Measurements from ENCODE around the gene FBN2.
"Not testable (repeated sequence)": the region's sequence is repeated elsewhere in the genome, so short reads cannot be mapped to it uniquely, and the experiment has no call there.

The FBN2 gene

DNA sequence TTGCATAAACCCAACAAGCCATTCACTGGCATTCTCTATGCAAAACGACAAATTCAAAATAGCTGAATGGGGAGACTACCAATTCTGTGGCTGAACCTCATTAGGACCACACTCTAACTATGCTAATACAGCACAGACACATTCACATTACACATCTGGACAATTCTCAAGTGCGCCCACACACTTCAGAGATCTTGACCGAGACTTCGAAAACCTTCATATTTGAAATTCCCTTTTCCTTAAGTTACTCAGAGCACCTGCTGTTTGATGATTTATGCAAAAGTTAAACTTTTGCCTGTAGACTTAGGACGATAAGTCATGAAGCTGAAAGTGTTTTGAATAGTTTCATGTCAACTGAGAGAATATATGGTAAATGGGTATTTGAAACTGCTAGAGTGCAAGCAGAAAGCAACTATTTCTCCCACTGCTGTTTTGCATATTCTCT lies 111.9 kb downstream of the FBN2 start:
- DNase-seq (ENCODE audit: low read depth in 2 of 2): no peak

- DNase-seq (ENCODE audit: low read depth in 2 of 2): no peak
These were observed 113.4 kb downstream of the FBN2 start for GRCh38 chr5:128424646-128425045.

DNA sequence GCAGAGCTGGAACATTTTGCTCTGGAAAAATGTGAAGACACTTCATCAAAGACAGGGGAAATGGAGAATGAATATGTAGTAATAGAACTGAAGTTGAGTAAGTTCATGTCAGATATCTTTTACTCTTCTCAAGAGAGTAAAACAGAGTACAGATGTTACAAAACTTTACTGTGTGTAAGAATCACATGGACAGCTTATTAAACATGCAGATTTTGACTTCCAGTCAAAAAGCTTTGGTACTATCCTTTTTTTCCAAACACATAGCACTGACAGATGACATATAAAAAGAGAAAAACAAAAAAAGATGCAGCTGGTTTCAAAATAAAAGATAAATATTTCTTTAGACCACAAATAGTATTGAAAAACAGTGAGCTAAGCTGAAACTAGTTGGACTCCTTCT lies 115.4 kb downstream of the FBN2 start:
- no peak for DNase-seq (ENCODE audit: low read depth in 2 of 2)

- DNase-seq (ENCODE audit: low read depth in 2 of 2): no peak
These were observed 123.6 kb downstream of the FBN2 start for GRCh38 chr5:128414469-128414868.

GRCh38 chr5:128413356-128413755 lies 124.7 kb downstream of the FBN2 start:
- no peak for DNase-seq (ENCODE audit: low read depth in 2 of 2)

DNA sequence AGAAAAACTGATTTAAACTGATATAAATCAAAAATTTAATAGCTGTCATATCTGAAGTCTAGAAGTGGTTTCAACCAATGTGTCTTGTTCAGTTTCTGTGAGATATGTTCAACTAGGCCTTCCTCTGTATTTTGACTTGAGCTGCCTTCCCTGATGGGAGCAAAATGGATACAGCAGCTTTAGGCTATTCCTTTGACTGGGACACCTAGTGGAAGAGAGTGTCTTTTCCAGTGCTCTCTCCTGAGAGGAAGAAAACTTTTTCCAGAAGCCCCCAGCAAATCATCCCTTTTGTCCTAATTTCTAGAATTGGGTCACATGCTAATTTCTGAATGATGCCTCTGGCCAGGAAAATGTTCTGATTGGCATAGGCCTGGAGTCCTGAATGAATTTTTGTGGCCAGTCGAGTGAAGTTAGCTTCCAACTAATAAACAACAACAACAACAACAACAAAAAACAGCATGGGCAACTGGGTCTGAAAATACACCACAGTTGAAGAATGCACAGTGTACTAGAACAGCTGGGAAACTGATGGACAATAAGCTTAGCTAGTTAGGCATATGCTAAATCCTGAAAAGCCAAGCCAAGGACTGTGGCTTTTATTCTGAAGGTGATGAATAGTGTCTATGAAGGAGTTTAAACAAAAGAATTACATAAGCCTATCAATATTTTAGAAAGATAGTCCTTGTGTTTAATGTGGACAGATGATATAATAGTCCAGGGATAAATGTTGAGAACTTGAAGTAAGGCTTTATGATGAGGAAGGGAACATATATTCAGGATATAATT lies 125.7 kb downstream of the FBN2 start:
- DNase-seq (ENCODE audit: low read depth in 2 of 2): no peak

GRCh38 chr5:128409166-128409800 lies 128.8 kb downstream of the FBN2 start:
- DNase-seq (ENCODE audit: low read depth in 2 of 2): no peak

GRCh38 chr5:128408622-128409021 lies 129.4 kb downstream of the FBN2 start:
- DNase-seq (ENCODE audit: low read depth in 2 of 2): no peak

DNA sequence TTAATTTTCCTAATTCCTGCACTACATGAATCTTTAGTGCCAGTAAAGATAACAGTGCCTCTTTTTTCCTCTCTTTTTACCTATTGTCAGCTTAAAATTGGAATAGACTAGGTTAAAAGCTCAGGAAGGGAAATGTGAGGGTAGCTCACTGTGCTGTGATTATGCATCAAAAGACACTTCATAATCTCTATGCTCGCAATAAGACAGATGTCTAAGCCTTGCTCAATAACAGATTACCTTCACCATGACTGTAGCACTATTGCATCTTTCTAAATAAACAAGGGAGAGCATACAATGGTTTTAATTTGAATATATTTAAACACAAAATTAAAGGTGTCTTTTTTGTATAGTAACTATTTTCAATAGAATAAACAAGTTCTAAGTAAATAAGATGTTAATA lies 130.1 kb downstream of the FBN2 start:
- DNase-seq (ENCODE audit: low read depth in 2 of 2): no peak

- DNase-seq (ENCODE audit: low read depth in 2 of 2): no peak
These were observed 131.2 kb downstream of the FBN2 start for GRCh38 chr5:128406803-128407202.

DNA sequence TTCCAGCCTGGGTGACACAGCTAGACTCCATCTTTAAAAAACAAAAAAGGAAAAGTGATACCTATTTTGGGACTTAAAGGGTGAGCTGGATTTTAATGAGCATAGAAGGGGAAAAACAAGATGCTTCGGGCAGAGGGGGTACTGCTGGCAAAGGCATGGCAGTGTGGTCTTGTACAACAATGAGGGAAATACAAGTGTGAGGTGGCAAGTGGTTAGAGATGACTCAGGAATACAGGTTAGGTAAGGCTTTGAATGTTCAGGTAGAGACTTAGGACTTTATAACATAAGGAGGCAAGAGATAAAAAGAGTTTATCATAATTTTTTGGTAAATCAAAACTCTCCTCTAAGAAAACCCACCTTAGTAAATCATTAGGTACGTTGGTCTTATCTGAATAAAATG lies 132.9 kb downstream of the FBN2 start:
- DNase-seq (ENCODE audit: low read depth in 2 of 2): no peak

DNA sequence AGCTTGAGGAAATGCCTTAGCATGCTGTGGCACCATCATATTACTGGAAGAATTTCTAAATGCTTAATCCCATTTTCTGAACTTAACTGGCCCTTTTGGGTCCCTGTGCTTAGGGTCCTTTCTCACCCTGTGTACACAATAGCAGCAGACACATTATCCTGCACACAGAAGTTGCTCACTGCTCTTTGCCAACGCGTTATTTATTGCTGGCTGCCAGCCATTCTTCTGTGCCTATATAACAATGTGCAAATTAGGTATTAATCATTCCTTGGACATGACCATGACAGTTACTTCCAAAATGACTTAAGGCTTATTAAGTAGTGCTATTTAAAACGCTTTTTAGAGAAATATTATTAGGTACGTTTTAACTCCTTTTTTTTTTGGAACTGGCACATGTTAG lies 134.7 kb downstream of the FBN2 start:
- DNase-seq (ENCODE audit: low read depth in 2 of 2): no peak

GRCh38 chr5:128402506-128402905 lies 135.5 kb downstream of the FBN2 start:
- DNase-seq (ENCODE audit: low read depth in 2 of 2): no peak

DNA sequence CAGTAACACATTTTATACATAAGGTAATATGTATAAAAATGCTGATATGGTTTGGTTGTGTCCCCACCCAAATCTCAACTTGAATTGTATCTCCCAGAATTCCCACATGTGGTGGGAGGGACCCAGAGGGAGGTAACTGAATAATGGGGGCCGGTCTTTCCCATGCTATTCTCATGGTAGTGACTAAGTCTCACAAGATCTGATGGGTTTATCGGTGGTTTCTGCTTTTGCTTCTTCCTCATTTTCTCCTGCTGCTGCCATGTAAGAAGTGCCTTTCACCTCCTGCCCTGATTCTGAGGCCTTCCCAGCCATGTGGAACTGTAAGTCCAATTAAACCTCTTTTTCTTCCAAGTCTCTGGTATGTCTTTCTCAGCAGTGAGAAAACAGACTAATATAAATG lies 137.3 kb downstream of the FBN2 start:
- DNase-seq (ENCODE audit: low read depth in 2 of 2): not testable (repeated sequence)

DNA sequence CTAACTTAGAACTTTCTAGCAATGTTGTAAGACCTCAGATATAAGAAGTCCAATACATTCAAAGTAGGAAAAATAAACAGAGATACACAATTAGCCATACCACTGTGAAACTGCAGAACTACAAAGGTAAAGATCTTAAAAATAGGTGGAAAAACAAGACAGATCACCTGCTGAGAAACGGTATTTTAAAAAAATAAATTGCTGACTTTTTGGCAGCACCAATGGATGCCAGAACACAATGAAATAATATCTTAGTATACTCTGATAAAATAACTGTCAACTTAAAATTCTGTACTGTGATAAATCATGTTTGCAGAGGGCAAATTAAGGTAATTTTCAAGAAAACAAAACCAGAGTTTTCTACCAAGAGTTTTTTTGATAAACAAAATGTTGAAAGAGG lies 138.9 kb downstream of the FBN2 start:
- no peak for DNase-seq (ENCODE audit: low read depth in 2 of 2)

GRCh38 chr5:128397876-128398275 lies 140.2 kb downstream of the FBN2 start:
- no peak for DNase-seq (ENCODE audit: low read depth in 2 of 2)

DNA sequence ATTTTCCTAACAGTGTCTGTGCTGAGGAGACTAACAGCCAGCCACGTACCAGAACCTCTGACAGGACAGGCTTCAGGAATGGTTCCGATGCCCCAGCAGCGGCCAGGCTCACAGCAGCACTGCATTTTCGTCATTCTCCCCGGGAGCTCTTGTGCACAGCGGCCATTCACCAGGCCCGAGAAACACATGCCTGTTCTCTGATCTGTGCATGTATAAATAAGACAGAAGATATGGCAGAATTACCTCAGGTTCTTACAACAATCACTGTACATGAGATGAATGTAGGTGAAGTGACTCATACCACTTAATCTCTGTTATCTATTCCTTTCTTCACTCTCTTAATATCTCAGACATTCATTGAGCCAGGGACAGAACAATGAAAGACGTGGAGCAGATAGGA lies 143.0 kb downstream of the FBN2 start:
- DNase-seq (ENCODE audit: low read depth in 2 of 2): no peak

GRCh38 chr5:128384068-128384467 lies 154.0 kb downstream of the FBN2 start:
- DNase-seq (ENCODE audit: low read depth in 2 of 2): no peak

- no peak for DNase-seq (ENCODE audit: low read depth in 2 of 2)
These were observed 157.7 kb downstream of the FBN2 start for GRCh38 chr5:128380337-128380736.

DNA sequence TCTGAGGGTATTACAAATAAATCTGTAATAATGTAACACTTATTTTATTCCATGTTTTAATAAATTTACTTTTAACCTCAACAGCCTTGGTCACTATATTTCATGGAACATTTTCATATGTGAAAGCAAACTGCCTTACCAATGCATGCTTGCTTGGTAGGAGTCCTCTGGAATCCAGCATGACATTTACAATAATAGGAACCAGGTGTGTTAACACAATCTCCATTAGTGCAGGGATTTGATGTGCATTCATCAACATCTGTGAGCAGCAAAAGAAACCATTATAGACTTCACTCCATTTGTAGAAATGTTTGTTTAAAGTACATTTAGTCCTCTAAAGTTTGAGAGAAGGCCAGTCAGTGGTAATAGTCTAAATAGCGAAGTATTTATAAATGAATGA lies 159.4 kb downstream of the FBN2 start:
- DNase-seq (ENCODE audit: low read depth in 2 of 2): no peak

GRCh38 chr5:128378196-128378595 lies 159.8 kb downstream of the FBN2 start:
- no peak for DNase-seq (ENCODE audit: low read depth in 2 of 2)

DNA sequence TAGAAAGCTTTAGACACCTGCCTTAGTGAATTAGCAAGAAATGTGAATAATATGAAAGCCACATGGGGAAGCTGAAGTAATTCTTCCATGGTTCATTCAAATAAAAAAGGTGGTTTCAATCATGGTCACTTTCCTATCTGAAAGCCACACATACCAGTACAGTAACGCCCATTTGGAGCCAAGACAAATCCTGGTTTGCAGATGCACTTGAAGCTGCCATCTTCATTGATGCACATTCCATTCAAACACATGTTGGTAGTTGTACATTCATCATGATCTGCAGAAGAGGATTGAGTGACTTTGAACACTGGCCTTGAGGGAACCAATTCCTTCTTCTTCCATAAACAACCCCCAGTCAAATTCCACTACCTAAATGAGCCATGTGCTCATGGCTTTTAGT lies 161.5 kb downstream of the FBN2 start:
- DNase-seq (ENCODE audit: low read depth in 2 of 2): no peak

DNA sequence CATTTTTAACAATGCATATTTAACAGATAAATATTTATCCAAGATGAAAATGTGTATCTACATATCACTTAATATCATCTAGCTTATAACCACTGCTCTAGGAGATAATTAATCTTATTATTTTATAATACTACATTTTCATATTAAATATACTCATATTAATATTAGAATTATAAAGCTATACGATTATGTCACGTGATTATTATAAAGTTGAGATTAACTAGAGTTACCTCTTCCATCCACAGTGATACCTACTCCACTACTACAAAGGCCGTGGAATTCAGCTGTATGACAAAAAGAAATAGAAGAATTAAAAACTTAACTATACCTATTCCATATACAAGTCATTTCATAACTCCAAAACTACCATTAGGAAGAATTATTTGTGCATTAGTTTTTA lies 171.9 kb downstream of the FBN2 start:
- no peak for DNase-seq (ENCODE audit: low read depth in 2 of 2)

DNA sequence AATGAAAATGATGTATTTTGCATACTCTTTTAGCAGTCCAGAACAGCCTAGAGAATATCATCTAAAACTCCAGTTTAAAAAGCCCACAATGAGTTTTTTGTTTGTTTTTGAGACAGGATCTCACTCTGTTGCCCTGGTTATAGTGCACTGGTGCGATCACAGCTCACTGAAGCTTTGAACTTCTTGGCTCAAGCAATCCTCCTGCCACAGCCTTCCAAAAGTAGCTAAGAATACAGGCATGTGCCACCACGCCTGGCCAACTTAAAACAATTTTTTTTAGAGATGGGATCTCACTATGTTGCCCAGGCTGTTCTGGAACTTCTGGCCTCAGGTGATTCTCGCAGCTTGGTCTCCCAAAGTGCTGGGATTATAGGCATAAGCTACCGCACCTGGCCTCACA lies 175.7 kb downstream of the FBN2 start:
- no peak for DNase-seq (ENCODE audit: low read depth in 2 of 2)
